HUES6 (cell line): ENCODE results near the gene ACACA.

Experiments
- H3K27ac ChIP-seq: 2 replicates; pipeline ENCODE4 v1.7.0; 2013; ENCODE audit warnings: low read depth, mild to moderate bottlenecking, low read length, inconsistent platforms
- H3K27me3 ChIP-seq: 2 replicates; pipeline ENCODE4 v1.6.1; 2013; ENCODE audit warnings: low read length; ENCODE audit not compliant: control insufficient read depth, insufficient read depth
- H3K36me3 ChIP-seq: 2 replicates; pipeline ENCODE4 v1.6.1; 2013; ENCODE audit warnings: low read length; ENCODE audit not compliant: control insufficient read depth, insufficient read depth
- H3K4me1 ChIP-seq: 2 replicates; pipeline ENCODE4 v1.6.1; 2013; ENCODE audit warnings: low read length; ENCODE audit not compliant: control insufficient read depth, insufficient read depth
- H3K4me3 ChIP-seq: 2 replicates; pipeline ENCODE4 v1.5.1; 2013; ENCODE audit warnings: low read depth, low read length
- H3K9ac ChIP-seq: one replicate; pipeline ENCODE4 v1.6.1; 2013; ENCODE audit warnings: mild to moderate bottlenecking, low read length
- H3K9me3 ChIP-seq: 2 replicates; pipeline ENCODE4 v1.6.1; 2013; ENCODE audit warnings: low read depth, low read length; ENCODE audit not compliant: control insufficient read depth, insufficient read depth

The ACACA gene

GRCh38 chr17:37051833-37052232 lies 354.8 kb downstream of the ACACA start:
- H3K27me3 ChIP-seq, result no peaks in the 10 kb centered on the region
- H3K27ac ChIP-seq, result no peak overlapping the region
- no peak overlapping the region for H3K9ac ChIP-seq
- H3K36me3 ChIP-seq, result peaks cover 9% of the 10 kb centered on the region
- H3K4me1 ChIP-seq, result peaks cover 16% of the 10 kb centered on the region
- H3K9me3 ChIP-seq, result no peaks in the 10 kb centered on the region
- no peak overlapping the region for H3K4me3 ChIP-seq

- Histone ChIP-seq H3K4me3 (no peak overlapping the region), H3K9me3 (no peaks in the 10 kb centered on the region), H3K9ac (no peak overlapping the region), H3K4me1 (peaks cover 20% of the 10 kb centered on the region), H3K36me3 (peaks cover 4% of the 10 kb centered on the region; the same call in 1 of the 2 replicates), H3K27ac (no peak overlapping the region), H3K27me3 (no peaks in the 10 kb centered on the region)
These were observed 355.3 kb downstream of the ACACA start for GRCh38 chr17:37051381-37051780.

GRCh38 chr17:37050920-37051319 lies 355.7 kb downstream of the ACACA start:
- Histone ChIP-seq H3K36me3 (peaks cover 3% of the 10 kb centered on the region; the same call in 1 of the 2 replicates), H3K4me3 (no peak overlapping the region), H3K4me1 (peaks cover 25% of the 10 kb centered on the region), H3K9ac (no peak overlapping the region), H3K9me3 (no peaks in the 10 kb centered on the region), H3K27ac (no peak overlapping the region), H3K27me3 (no peaks in the 10 kb centered on the region)

- Histone ChIP-seq H3K36me3 (peaks cover 3% of the 10 kb centered on the region; the same call in 1 of the 2 replicates), H3K27ac (no peak overlapping the region), H3K27me3 (no peaks in the 10 kb centered on the region)
These were observed 357.8 kb downstream of the ACACA start for GRCh38 chr17:37048811-37049210.

DNA sequence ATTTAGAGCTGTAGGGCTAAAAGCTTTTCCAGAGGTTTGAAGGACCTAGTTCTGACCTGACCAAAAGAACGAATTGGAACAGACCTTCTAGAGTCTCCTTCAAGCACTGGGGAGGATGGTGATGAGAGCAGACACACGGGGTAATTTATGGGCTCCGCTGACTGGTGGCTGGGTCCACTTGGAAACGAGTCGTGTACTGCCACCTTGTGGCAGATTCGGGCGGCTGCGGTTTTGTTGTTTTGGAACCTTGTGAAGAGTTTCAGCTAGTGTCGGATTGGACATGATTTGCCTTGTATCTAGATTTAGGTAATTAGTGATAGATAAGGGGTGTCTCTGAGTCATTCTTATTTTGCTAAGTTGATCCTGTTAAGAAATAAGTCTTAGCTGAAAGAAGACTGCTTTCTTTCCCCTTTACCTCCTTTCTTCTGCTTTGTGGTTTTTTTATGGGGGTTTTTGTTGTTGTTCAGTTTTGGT lies 359.0 kb downstream of the ACACA start:
- H3K4me3 ChIP-seq, result no peak overlapping the region
- no peaks in the 10 kb centered on the region for H3K27me3 ChIP-seq
- H3K4me1 ChIP-seq, result peaks cover 39% of the 10 kb centered on the region
- H3K27ac ChIP-seq, result no peak overlapping the region
- peaks cover 3% of the 10 kb centered on the region; the same call in 1 of the 2 replicates for H3K36me3 ChIP-seq
- H3K9ac ChIP-seq, result no peak overlapping the region
- H3K9me3 ChIP-seq, result no peaks in the 10 kb centered on the region

More at GRCh38 chr17:37048811-37049210, 357.8 kb downstream of the ACACA start:
- Histone ChIP-seq H3K9me3 (no peaks in the 10 kb centered on the region), H3K4me1 (peaks cover 31% of the 10 kb centered on the region), H3K4me3 (no peak overlapping the region), H3K9ac (no peak overlapping the region)

- peaks cover 36% of the 10 kb centered on the region for H3K4me1 ChIP-seq
- no peak overlapping the region for H3K9ac ChIP-seq
- peaks cover 3% of the 10 kb centered on the region; the same call in 1 of the 2 replicates for H3K36me3 ChIP-seq
- no peaks in the 10 kb centered on the region for H3K9me3 ChIP-seq
- H3K4me3 ChIP-seq, result no peak overlapping the region
- H3K27ac ChIP-seq, result no peak overlapping the region
- no peaks in the 10 kb centered on the region for H3K27me3 ChIP-seq
These were observed 361.2 kb downstream of the ACACA start for GRCh38 chr17:37045351-37045922.

GRCh38 chr17:37043201-37043600 lies 363.4 kb downstream of the ACACA start:
- Histone ChIP-seq H3K9me3 (no peaks in the 10 kb centered on the region), H3K36me3 (no peaks in the 10 kb centered on the region), H3K9ac (no peak overlapping the region), H3K4me1 (peaks cover 36% of the 10 kb centered on the region), H3K27me3 (no peaks in the 10 kb centered on the region), H3K27ac (no peak overlapping the region), H3K4me3 (no peak overlapping the region)

DNA sequence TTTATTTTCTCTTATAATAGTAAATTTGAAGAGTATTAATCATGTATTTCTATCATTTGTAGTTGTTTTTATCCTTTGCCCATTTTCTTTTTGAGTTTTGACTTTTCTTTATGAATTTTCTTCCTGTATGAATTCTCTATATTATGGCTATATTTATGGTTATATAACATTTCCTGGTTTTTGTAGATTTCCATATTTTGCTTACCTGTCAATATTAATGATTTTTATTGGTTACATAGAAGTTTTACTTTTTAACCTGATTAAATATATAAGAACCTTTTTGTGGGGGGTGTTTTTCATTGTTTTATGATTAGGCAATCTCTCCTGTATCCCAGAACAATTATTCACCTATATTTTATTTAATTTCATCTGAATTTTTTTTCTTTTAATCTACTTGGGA lies 364.7 kb downstream of the ACACA start:
- H3K27ac ChIP-seq, result no peak overlapping the region
- no peaks in the 10 kb centered on the region for H3K27me3 ChIP-seq
- peaks cover 29% of the 10 kb centered on the region for H3K4me1 ChIP-seq
- H3K9ac ChIP-seq, result no peak overlapping the region
- H3K4me3 ChIP-seq, result no peak overlapping the region
- H3K36me3 ChIP-seq, result no peaks in the 10 kb centered on the region; the same call in 1 of the 2 replicates
- H3K9me3 ChIP-seq, result no peaks in the 10 kb centered on the region

- H3K36me3 ChIP-seq, result no peaks in the 10 kb centered on the region; the same call in none of the 2 replicates
- no peak overlapping the region for H3K9ac ChIP-seq
- H3K4me3 ChIP-seq, result no peak overlapping the region
- no peak overlapping the region for H3K27ac ChIP-seq
- H3K9me3 ChIP-seq, result no peaks in the 10 kb centered on the region
- H3K27me3 ChIP-seq, result no peaks in the 10 kb centered on the region
- peaks cover 10% of the 10 kb centered on the region; the same call in 1 of the 2 replicates for H3K4me1 ChIP-seq
These were observed 367.4 kb downstream of the ACACA start for GRCh38 chr17:37039269-37039668.

DNA sequence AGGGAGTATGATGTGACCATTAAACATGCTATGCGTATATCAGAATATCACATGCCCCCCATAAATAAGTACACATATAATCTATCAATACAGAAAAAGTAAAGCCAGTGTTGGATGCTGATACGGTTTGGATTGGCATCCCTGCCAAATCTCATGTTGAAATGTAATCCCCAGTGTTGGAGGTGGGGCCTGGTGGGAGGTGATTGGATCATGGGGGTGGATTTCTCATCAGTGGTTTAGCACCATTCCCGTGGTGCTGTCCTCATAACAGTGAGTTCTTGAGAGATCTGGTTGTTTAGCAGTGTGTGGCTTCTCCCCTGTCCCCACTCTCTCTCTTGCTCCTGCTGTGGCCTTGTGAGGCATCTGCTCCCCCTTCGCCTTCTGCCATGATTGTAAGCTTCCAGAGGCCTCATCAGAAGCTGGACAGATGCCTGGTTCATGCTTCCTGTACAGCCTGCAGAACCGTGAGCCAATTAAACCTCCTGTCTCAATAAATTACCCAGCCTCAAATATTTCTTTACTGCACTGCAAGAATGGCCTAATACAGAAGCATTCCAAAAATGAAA lies 369.0 kb downstream of the ACACA start:
- Histone ChIP-seq H3K9me3 (no peaks in the 10 kb centered on the region), H3K27me3 (no peaks in the 10 kb centered on the region), H3K9ac (no peak overlapping the region), H3K4me1 (peaks cover 3% of the 10 kb centered on the region; the same call in 1 of the 2 replicates), H3K4me3 (no peak overlapping the region), H3K36me3 (no peaks in the 10 kb centered on the region; the same call in none of the 2 replicates), H3K27ac (no peak overlapping the region)
